IMR-90 (cell line): ENCODE results near the gene GJA10. TPM values are rescaled to one million over a fixed set of nuclear protein-coding genes. Genes with fewer than 3 reads are reported as not detected.
"Not testable (repeated sequence)": the region's sequence is repeated elsewhere in the genome, so short reads cannot be mapped to it uniquely, and the experiment has no call there.

Experiments used
- ATAC-seq: fragments of 200-7000 bp; cut with Tn5 transposase; 2 replicates; pipeline ENCODE4 v1.9.1; 2020; ENCODE audit warnings: low read depth, mild to moderate bottlenecking, moderate library complexity
- BruUV-seq: library from RNA; stranded (reverse); fragments of 400-500 nt; replicated peaks from 2 replicates; lab custom pipeline; 2021; lab: Mats Ljungman, UMichigan
- CTCF ChIA-PET: fragments of 300-600 bp; formaldehyde crosslinking; extraction: SDS; loops from one replicate; lab custom pipeline; 2021; ENCODE audit warnings: antibody characterized with exemption; lab: Yijun Ruan, JAX
- POLR2A ChIA-PET: fragments of 300-600 bp; sonication (Branson Sonifier 250); formaldehyde crosslinking; loops from one replicate; lab custom pipeline; 2022; ENCODE audit warnings: antibody characterized with exemption; ENCODE audit not compliant: unreplicated experiment; lab: Charles Lee
- DNase-seq: peaks from one replicate; pipeline ENCODE4 v3.0.0; 2013
- H2AFZ ChIP-seq: replicated peaks from 2 replicates; pipeline ENCODE3; 2013; ENCODE audit warnings: low read length, mild to moderate bottlenecking; ENCODE audit not compliant: poor library complexity
- H2AK5ac ChIP-seq: 2 replicates; pipeline ENCODE4 v1.6.1; 2013; ENCODE audit warnings: low read depth, low read length, inconsistent platforms
- H2AK9ac ChIP-seq: replicated peaks from 2 replicates; pipeline ENCODE3; 2013; ENCODE audit warnings: mild to moderate bottlenecking, low read depth, low read length, moderate library complexity; ENCODE audit not compliant: poor library complexity
- H2BK120ac ChIP-seq: 2 replicates; pipeline ENCODE4 v1.6.1; 2013; ENCODE audit warnings: low read depth, low read length, inconsistent platforms
- H2BK15ac ChIP-seq: 3 replicates; pipeline ENCODE4 v1.6.1; 2013; ENCODE audit warnings: low read depth, low read length, inconsistent platforms
- H2BK20ac ChIP-seq: 2 replicates; pipeline ENCODE4 v1.6.1; 2013; ENCODE audit warnings: low read depth, mild to moderate bottlenecking, inconsistent platforms, low read length, moderate library complexity
- H2BK5ac ChIP-seq: 2 replicates; pipeline ENCODE4 v1.6.1; 2013; ENCODE audit warnings: mild to moderate bottlenecking, low read depth, low read length, inconsistent platforms; ENCODE audit not compliant: poor library complexity, severe bottlenecking
- H3K14ac ChIP-seq: replicated peaks from 2 replicates; pipeline ENCODE4 v1.6.1; 2013; ENCODE audit warnings: low read depth, low read length, inconsistent platforms
- H3K18ac ChIP-seq: 2 replicates; pipeline ENCODE4 v1.6.1; 2013; ENCODE audit warnings: low read depth, low read length, control low read depth
- H3K23ac ChIP-seq: 2 replicates; pipeline ENCODE4 v1.6.1; 2013; ENCODE audit warnings: low read depth, low read length, inconsistent platforms
- H3K27ac ChIP-seq: 2 replicates; pipeline ENCODE4 v1.5.1; 2013; ENCODE audit warnings: mild to moderate bottlenecking, control low read depth, low read length; ENCODE audit not compliant: insufficient read depth
- H3K27me3 ChIP-seq: 2 replicates; pipeline ENCODE4 v1.6.1; 2013; ENCODE audit warnings: low read length; ENCODE audit not compliant: control insufficient read depth, insufficient read depth
- H3K36me3 ChIP-seq: 2 replicates; pipeline ENCODE4 v1.6.1; 2013; ENCODE audit warnings: low read length, mixed read lengths; ENCODE audit not compliant: control insufficient read depth, insufficient read depth
- H3K4ac ChIP-seq: 2 replicates; pipeline ENCODE4 v1.6.1; 2013; ENCODE audit warnings: low read depth, low read length, inconsistent platforms
- H3K4me1 ChIP-seq: 2 replicates; pipeline ENCODE4 v1.6.1; 2013; ENCODE audit warnings: low read length, mixed read lengths; ENCODE audit not compliant: control insufficient read depth, insufficient read depth
- H3K4me2 ChIP-seq: 2 replicates; pipeline ENCODE4 v1.6.1; 2013; ENCODE audit warnings: low read depth, mild to moderate bottlenecking, control low read depth, low read length, moderate library complexity
- H3K4me3 ChIP-seq: 2 replicates; pipeline ENCODE4 v1.5.1; 2013; ENCODE audit warnings: low read depth, mild to moderate bottlenecking, control low read depth, low read length, moderate library complexity; ENCODE audit not compliant: insufficient read depth
- H3K56ac ChIP-seq: 2 replicates; pipeline ENCODE4 v1.6.1; 2013; ENCODE audit warnings: low read length, inconsistent platforms; ENCODE audit not compliant: insufficient read depth; ENCODE audit errors: extremely low read depth
- H3K79me1 ChIP-seq, 2 experiments: 2 replicates each; pipeline ENCODE4 v1.6.1; 2013; ENCODE audit warnings: low read length in 2 of 2, inconsistent platforms in 1 of 2, low read depth in 1 of 2
- H3K9ac ChIP-seq: 2 replicates; pipeline ENCODE4 v1.6.1; 2013; ENCODE audit warnings: low read depth, low read length, control low read depth
- H3K9me1 ChIP-seq: 2 replicates; pipeline ENCODE4 v1.6.1; 2013; ENCODE audit warnings: low read length, inconsistent platforms; ENCODE audit not compliant: insufficient read depth
- H3K9me3 ChIP-seq: 2 replicates; pipeline ENCODE4 v1.6.1; 2013; ENCODE audit warnings: low read length; ENCODE audit not compliant: control insufficient read depth, insufficient read depth
- H4K20me1 ChIP-seq: 2 replicates; pipeline ENCODE4 v1.6.1; 2013; ENCODE audit warnings: low read length, inconsistent platforms; ENCODE audit not compliant: insufficient read depth
- H4K5ac ChIP-seq: 2 replicates; pipeline ENCODE4 v1.6.1; 2013; ENCODE audit warnings: mild to moderate bottlenecking, low read depth, low read length, control low read depth
- H4K8ac ChIP-seq, 2 experiments: 2 replicates each; pipeline ENCODE4 v1.6.1; 2013; ENCODE audit warnings: low read depth in 2 of 2, low read length in 2 of 2, control low read depth in 1 of 2, inconsistent platforms in 1 of 2
- H4K91ac ChIP-seq: 2 replicates; pipeline ENCODE4 v1.6.1; 2013; ENCODE audit warnings: low read depth, low read length, inconsistent platforms; ENCODE audit not compliant: insufficient read depth
- MAFK ChIP-seq: IDR thresholded peaks from 2 replicates; pipeline ENCODE4 v1.6.1; 2012; ENCODE audit warnings: low read depth, low read length, improper control_type of control experiment
- MXI1 ChIP-seq: IDR thresholded peaks from 2 replicates; pipeline ENCODE4 v1.6.1; 2012; ENCODE audit warnings: low read depth, mild to moderate bottlenecking, low read length, moderate library complexity, borderline replicate concordance
- RCOR1 ChIP-seq: IDR thresholded peaks from 2 replicates; pipeline ENCODE4 v1.6.1; 2012; ENCODE audit warnings: mild to moderate bottlenecking, low read length, improper control_type of control experiment; ENCODE audit not compliant: insufficient replicate concordance
- WGBS, 2 experiments: methylation state at CpG; one replicate each; pipeline versions ENCODE4 v1.1.5 to v1.1.7; 2013; ENCODE audit warnings: missing lambda C conversion rate in 2 of 2; ENCODE audit not compliant: insufficient read length in 1 of 2; ENCODE audit errors: extremely low coverage in 2 of 2; 5-methylcytosine and 5-hydroxymethylcytosine counted together
- dilution Hi-C: fragments of 300-500 bp; cut with HindIII; formaldehyde crosslinking; loops from one replicate; pipeline ENCODE4 v1.14.3; 2018; ENCODE audit warnings: low sequenced_read_pairs; ENCODE audit not compliant: unreplicated experiment
- in situ Hi-C: fragments of 300-500 bp; cut with MboI; formaldehyde crosslinking; loops from 3 replicates; pipeline ENCODE4 v1.14.3; 2019; ENCODE audit warnings: low sequenced_read_pairs, inconsistent platforms, mixed read lengths
- intact Hi-C: fragments of 100-400 bp; cut with micrococcal nuclease; formaldehyde crosslinking; loops from 2 replicates; pipeline ENCODE4 v1.10.0; 2022
- polyA plus RNA-seq, 3 experiments: library from polyadenylated mRNA; depleted of rRNA; stranded (reverse); fragments of >200 nt; gene quantifications; 2 replicates each; pipeline ENCODE4 v1.2.3, GENCODE V29; 2012; ENCODE audit warnings: low replicate concordance in 1 of 3
- total RNA-seq: library from RNA; depleted of rRNA; stranded (reverse); fragments of >200 nt; gene quantifications from 2 replicates; pipeline ENCODE4 v1.2.3, GENCODE V29; 2012
- TF ChIP-seq, protein P1 (sequence below): conservative IDR thresholded peaks from 2 replicates; pipeline ENCODE4 v1.5.1; 2012; ENCODE audit warnings: mild to moderate bottlenecking, low read depth, low read length, improper control_type of control experiment

The GJA10 gene
- total and polyA plus RNA-seq, 2 of the 4 experiments (the other 2 are of a cell fraction): not detected

DNA sequence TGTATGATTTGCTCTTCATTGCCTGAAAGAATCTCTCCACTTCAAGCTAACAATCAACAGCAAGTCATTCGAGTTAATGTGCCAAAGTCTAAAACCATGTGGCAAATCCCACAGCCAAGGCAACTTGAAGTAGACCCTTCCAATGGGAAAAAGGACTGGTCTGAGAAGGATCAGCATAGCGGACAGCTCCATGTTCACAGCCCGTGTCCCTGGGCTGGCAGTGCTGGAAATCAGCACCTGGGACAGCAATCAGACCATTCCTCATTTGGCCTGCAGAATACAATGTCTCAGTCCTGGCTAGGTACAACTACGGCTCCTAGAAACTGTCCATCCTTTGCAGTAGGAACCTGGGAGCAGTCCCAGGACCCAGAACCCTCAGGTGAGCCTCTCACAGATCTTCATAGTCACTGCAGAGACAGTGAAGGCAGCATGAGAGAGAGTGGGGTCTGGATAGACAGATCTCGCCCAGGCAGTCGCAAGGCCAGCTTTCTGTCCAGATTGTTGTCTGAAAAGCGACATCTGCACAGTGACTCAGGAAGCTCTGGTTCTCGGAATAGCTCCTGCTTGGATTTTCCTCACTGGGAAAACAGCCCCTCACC lies 1.1 kb downstream of the GJA10 start:
- CTCF ChIA-PET: no interaction called here
- POLR2A ChIA-PET: no interaction called here

DNA sequence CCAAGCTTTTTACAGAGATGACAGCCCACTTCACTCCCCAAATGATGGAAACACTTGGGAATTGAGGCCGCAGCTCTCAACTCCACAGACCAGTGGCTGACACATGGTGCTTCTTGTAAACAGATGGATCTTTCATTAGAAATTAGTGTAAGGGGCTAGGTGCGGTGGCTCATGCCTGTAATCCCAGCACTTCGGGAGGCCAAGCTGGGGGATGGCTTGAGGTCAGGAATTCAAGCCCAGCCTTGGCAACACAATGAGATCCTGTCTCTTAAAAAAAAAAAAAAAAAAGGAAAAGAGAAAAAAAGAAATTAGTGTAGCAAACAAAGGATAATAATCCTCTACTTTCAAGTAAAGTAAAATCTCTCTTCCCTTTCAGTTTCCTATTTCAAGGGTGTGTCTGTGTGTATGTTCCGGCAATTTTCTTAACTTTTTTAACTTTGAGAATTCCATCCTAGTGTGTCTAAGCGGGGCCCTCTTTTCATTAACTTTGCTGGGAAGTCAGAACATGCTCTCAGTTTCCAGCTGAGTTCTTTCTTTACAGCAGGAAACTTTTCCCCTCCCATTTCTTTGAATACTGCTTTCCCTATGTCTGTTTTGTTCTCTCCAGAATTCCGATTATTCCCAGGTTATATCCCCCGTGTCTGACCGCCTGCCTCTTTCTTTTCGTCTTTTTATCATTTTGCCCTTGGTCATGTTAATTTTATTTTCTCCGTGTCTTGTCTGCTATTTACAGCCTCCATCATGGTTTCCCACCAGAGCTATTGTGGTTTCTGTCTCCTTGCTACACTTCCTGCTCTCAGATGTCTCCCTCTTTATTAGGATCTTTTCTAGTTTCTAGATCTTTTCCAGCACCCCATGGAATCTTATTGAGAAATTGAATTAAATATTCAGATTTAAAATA lies 16.0 kb downstream of the GJA10 start:
- WGBS, 2 experiments: no CpG with 5 or more reads among the region's 10 CpGs
- H3K27me3 ChIP-seq, intact Hi-C loops, H2AK5ac ChIP-seq, DNase-seq, H2BK120ac ChIP-seq, H3K79me1 ChIP-seq, H3K4me3 ChIP-seq, H3K9ac ChIP-seq, ATAC-seq, H4K91ac ChIP-seq, in situ Hi-C loops, H3K4me1 ChIP-seq, H2AK9ac ChIP-seq, H3K18ac ChIP-seq, H3K36me3 ChIP-seq, H2AFZ ChIP-seq, dilution Hi-C loops, H3K4ac ChIP-seq, CTCF ChIA-PET, H2BK15ac ChIP-seq, H3K23ac ChIP-seq, H4K5ac ChIP-seq, H4K8ac ChIP-seq, BruUV-seq, H2BK5ac ChIP-seq, H3K56ac ChIP-seq, H3K9me3 ChIP-seq, H4K20me1 ChIP-seq, H2BK20ac ChIP-seq, H3K14ac ChIP-seq, POLR2A ChIA-PET, H3K9me1 ChIP-seq, H3K27ac ChIP-seq, H3K4me2 ChIP-seq: not testable (repeated sequence)

More for the DNA sequence above, 1.1 kb downstream of the GJA10 start:
- H4K8ac ChIP-seq: no peak overlapping the region
- H4K91ac ChIP-seq: no peak overlapping the region
- no peak overlapping the region for H2BK20ac ChIP-seq
- no peak overlapping the region for H3K4ac ChIP-seq
- H3K4me3 ChIP-seq: no peak overlapping the region
- no peak overlapping the region for H4K5ac ChIP-seq
- no peaks in the 10 kb centered on the region for H3K4me1 ChIP-seq
- no peak overlapping the region for H3K4me2 ChIP-seq
- H3K56ac ChIP-seq: no peak overlapping the region
- BruUV-seq: no TSS peak
- TF ChIP-seq, protein P1, sequence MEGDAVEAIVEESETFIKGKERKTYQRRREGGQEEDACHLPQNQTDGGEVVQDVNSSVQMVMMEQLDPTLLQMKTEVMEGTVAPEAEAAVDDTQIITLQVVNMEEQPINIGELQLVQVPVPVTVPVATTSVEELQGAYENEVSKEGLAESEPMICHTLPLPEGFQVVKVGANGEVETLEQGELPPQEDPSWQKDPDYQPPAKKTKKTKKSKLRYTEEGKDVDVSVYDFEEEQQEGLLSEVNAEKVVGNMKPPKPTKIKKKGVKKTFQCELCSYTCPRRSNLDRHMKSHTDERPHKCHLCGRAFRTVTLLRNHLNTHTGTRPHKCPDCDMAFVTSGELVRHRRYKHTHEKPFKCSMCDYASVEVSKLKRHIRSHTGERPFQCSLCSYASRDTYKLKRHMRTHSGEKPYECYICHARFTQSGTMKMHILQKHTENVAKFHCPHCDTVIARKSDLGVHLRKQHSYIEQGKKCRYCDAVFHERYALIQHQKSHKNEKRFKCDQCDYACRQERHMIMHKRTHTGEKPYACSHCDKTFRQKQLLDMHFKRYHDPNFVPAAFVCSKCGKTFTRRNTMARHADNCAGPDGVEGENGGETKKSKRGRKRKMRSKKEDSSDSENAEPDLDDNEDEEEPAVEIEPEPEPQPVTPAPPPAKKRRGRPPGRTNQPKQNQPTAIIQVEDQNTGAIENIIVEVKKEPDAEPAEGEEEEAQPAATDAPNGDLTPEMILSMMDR: no peak
- no peak for TF ChIP-seq MAFK
- peak; percentile 82 for TF ChIP-seq RCOR1
- TF ChIP-seq MXI1: peak; percentile 92
- no peak overlapping the region for H2BK5ac ChIP-seq
- intact Hi-C loops (no loop called here), in situ Hi-C loops (no loop called here), dilution Hi-C loops (no loop called here)
- H3K23ac ChIP-seq: no peak overlapping the region
- peaks cover 3% of the 10 kb centered on the region; the same call in 1 of the 2 replicates for H3K27me3 ChIP-seq
- no peak overlapping the region for H3K9ac ChIP-seq
- no peak overlapping the region for H2AK9ac ChIP-seq
- H2BK15ac ChIP-seq: no peak overlapping the region
- H3K79me1 ChIP-seq: no peaks in the 10 kb centered on the region
- H2AFZ ChIP-seq: no peak overlapping the region
- H4K20me1 ChIP-seq: no peaks in the 10 kb centered on the region
- no peak overlapping the region for H3K27ac ChIP-seq
- H2AK5ac ChIP-seq: no peak overlapping the region
- no peak overlapping the region for H3K14ac ChIP-seq
- no peaks in the 10 kb centered on the region for H3K9me1 ChIP-seq
- DNase-seq: peak; percentile 69
- H3K18ac ChIP-seq: no peak overlapping the region
- ATAC-seq: peak; percentile 98
- no peaks in the 10 kb centered on the region for H3K9me3 ChIP-seq
- 33% methylated on average over 3 of the region's 8 CpGs; no CpG with 5 or more reads in 1 of the 2 experiments for whole genome bisulfite sequencing, 2 experiments
- H2BK120ac ChIP-seq: no peak overlapping the region
- no peaks in the 10 kb centered on the region for H3K36me3 ChIP-seq
